Lower leg skin (tissue), 3 donors: ENCODE measurements around the gene CRNN.

ENCODE experiments used
- CTCF ChIP-seq, 3 donors: fragments of 450-650 bp; IDR thresholded peaks; one replicate each; pipeline ENCODE4 v1.5.1; 2016; ENCODE audit warnings: antibody characterized with exemption in 3 of 3, mild to moderate bottlenecking in 3 of 3, moderate library complexity in 2 of 3
- POLR2A ChIP-seq, 2 donors: fragments of 450-650 bp; IDR thresholded peaks; one replicate each; pipeline ENCODE4 v1.6.1; 2016 to 2017; ENCODE audit warnings: antibody characterized with exemption in 2 of 2, mild to moderate bottlenecking in 1 of 2, moderate library complexity in 1 of 2

- TF ChIP-seq CTCF (IDR thresholded peaks at IDR 0.05) (no peak), POLR2A (IDR thresholded peaks at IDR 0.05) (no peak)
These were observed 37.2 kb upstream of the CRNN start for GRCh38 chr1:152451254-152451653.
